Measurements from ENCODE around the gene CCL13. TPM values are rescaled to one million over a fixed set of nuclear protein-coding genes. Genes with fewer than 3 reads are reported as not detected.

The CCL13 gene
- polyA plus RNA-seq, 1 of the 3 experiments (the other 2 are of a cell fraction): not detected

DNA sequence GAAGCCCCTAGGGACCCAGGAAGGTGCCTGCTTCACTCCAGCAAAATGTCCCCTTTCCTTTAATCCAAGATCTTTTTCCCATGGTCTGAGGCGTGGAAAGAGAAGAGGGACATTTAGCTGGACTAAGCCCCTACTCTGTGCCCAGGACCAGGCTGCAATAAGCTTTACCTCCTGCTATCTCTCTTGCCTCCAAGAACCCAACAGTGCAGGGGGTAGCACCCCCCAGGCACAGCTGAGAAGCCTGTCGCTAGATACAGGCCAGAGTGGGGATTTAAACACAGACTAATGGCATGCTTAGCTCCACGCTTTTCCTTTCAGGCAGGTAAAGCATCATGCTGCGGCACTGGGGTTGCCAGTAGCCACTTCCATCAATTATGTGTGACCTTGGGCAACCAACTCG, 31.3 kb downstream of the CCL13 start:
- Histone ChIP-seq H4K20me1 (ENCODE audit: insufficient read depth) (no peaks in the 10 kb centered on the region), H3K9me3 (no peaks in the 10 kb centered on the region), H3F3A (replicated peaks; ENCODE audit: insufficient read depth) (no peaks in the 10 kb centered on the region), H3K36me3 (replicated peaks in 1 of 2; ENCODE audit: control insufficient read depth in 1 of 2, insufficient read depth in 2 of 2, low read length in 1 of 2) (no peaks in the 10 kb centered on the region), H3K9me2 (no peaks in the 10 kb centered on the region), H2AFZ (ENCODE audit: low read depth) (no peak overlapping the region), H3K79me2 (ENCODE audit: insufficient read depth) (no peaks in the 10 kb centered on the region), H3K4me1 (ENCODE audit: control insufficient read depth in 1 of 2, insufficient read depth in 2 of 2, low read depth in 1 of 2, low read length in 1 of 2) (peaks cover 0 to 3% of the 10 kb centered on the region in 2 experiments; a peak in 1 of 4 replicates), H3K4me2 (no peak overlapping the region), H3K27me3 (ENCODE audit: insufficient read depth) (no peaks in the 10 kb centered on the region), H3K9ac (no peak overlapping the region), H3K4me3 (ENCODE audit: low read depth in 2 of 2, low read length in 1 of 2) (no peak overlapping the region), H3K27ac (ENCODE audit: low read depth in 2 of 2, low read length in 1 of 2) (no peak overlapping the region)
- no peak for DNase-seq
- TF ChIP-seq RXRA (IDR thresholded peaks at IDR 0.05; ENCODE audit: borderline replicate concordance, low read depth): no peak
- TF ChIP-seq, protein P1, sequence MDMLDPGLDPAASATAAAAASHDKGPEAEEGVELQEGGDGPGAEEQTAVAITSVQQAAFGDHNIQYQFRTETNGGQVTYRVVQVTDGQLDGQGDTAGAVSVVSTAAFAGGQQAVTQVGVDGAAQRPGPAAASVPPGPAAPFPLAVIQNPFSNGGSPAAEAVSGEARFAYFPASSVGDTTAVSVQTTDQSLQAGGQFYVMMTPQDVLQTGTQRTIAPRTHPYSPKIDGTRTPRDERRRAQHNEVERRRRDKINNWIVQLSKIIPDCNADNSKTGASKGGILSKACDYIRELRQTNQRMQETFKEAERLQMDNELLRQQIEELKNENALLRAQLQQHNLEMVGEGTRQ (IDR thresholded peaks at IDR 0.05; ENCODE audit: borderline replicate concordance, low read depth, low read length): no peak
- TF ChIP-seq MXI1 (IDR thresholded peaks at IDR 0.05; ENCODE audit: low read depth, low read length): no peak
- TF ChIP-seq CHD2 (IDR thresholded peaks at IDR 0.05; ENCODE audit: low read length, partially characterized antibody): no peak
- TF ChIP-seq FOXJ3 (CRISPR knock-in tag; IDR thresholded peaks at IDR 0.05): no peak
- TF ChIP-seq RFX5 (IDR thresholded peaks at IDR 0.05; ENCODE audit: low read length): no peak
- TF ChIP-seq, protein P2, sequence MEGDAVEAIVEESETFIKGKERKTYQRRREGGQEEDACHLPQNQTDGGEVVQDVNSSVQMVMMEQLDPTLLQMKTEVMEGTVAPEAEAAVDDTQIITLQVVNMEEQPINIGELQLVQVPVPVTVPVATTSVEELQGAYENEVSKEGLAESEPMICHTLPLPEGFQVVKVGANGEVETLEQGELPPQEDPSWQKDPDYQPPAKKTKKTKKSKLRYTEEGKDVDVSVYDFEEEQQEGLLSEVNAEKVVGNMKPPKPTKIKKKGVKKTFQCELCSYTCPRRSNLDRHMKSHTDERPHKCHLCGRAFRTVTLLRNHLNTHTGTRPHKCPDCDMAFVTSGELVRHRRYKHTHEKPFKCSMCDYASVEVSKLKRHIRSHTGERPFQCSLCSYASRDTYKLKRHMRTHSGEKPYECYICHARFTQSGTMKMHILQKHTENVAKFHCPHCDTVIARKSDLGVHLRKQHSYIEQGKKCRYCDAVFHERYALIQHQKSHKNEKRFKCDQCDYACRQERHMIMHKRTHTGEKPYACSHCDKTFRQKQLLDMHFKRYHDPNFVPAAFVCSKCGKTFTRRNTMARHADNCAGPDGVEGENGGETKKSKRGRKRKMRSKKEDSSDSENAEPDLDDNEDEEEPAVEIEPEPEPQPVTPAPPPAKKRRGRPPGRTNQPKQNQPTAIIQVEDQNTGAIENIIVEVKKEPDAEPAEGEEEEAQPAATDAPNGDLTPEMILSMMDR (IDR thresholded peaks at IDR 0.05): no peak
- TF ChIP-seq, protein P3, sequence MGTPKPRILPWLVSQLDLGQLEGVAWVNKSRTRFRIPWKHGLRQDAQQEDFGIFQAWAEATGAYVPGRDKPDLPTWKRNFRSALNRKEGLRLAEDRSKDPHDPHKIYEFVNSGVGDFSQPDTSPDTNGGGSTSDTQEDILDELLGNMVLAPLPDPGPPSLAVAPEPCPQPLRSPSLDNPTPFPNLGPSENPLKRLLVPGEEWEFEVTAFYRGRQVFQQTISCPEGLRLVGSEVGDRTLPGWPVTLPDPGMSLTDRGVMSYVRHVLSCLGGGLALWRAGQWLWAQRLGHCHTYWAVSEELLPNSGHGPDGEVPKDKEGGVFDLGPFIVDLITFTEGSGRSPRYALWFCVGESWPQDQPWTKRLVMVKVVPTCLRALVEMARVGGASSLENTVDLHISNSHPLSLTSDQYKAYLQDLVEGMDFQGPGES (IDR thresholded peaks at IDR 0.05; ENCODE audit: low read depth, low read length): no peak
- no peak for TF ChIP-seq SMC3 (IDR thresholded peaks at IDR 0.05; ENCODE audit: low read depth, low read length)
- TF ChIP-seq NRF1 (IDR thresholded peaks at IDR 0.05; ENCODE audit: low read depth, low read length): no peak
- TF ChIP-seq EP300 (IDR thresholded peaks at IDR 0.05; ENCODE audit: borderline replicate concordance in 1 of 2, low read depth in 1 of 2, low read length in 1 of 2): no peak
- TF ChIP-seq EZH2phosphoT487 (IDR thresholded peaks at IDR 0.05; ENCODE audit: borderline replicate concordance, low read depth): no peak
- TF ChIP-seq TAF1 (IDR thresholded peaks at IDR 0.05; ENCODE audit: borderline replicate concordance, low read depth, low read length): no peak
- ChIA-PET POLR2A (no interaction called here), CTCF (interaction anchor here (1.2 to 6.9 kb wide), 3 partner anchors 26 to 217 kb away, joined by 4 to 38 read pairs (median 4); no protein-coding TSS in a partner anchor)
- 46% methylated on average over 4 of the region's 5 CpGs for WGBS (ENCODE audit: low lambda C conversion rate)
